ENCODE results near the gene LNX2. TPM values are rescaled to one million over a fixed set of nuclear protein-coding genes. Genes with fewer than 3 reads are reported as not detected.

The LNX2 gene
- total RNA-seq, result 5.7 and 5.8 TPM in 2 replicates

DNA sequence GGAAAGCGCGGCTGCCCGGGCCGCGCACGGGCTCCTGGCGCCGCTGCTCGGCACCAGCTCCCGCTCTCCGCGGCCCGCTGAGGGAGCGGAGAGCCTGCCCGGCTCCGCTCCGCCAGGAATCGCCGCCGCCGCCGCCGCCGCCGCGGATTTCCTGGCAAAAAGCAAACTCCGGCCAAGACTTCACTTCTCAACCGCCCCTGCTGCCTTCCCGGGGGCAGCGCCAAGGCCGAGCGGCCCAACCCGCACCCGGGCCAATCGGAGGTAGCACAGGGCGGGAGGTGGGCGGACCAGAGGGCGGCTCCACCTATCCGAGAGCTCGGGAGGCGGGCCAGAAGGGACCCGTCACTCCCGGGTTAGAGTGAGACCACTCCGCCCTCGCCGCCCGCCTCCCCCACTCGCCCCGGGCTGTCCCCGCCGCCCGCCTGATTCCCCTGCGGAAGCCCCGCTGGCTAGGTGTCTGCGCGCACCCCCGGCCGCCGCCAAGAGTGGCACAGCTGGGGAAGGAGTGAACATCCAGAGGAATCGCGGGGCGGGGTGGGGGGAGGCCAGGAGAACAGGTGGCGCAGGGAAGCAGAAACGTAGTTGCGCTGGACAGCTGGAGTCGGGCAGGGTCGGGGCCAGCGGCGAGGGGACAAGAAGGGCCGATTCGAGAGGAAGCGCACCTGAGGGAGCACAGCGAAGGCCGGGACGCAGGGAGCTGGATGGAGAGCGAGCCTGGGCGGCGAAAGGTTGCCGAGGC lies at the start of gene LNX2:
TSS of gene LNX2 (minus strand) at position 153 of the 739 bp plus-strand sequence. CDS start 38,826 bp downstream, outside the sequence.

DNA sequence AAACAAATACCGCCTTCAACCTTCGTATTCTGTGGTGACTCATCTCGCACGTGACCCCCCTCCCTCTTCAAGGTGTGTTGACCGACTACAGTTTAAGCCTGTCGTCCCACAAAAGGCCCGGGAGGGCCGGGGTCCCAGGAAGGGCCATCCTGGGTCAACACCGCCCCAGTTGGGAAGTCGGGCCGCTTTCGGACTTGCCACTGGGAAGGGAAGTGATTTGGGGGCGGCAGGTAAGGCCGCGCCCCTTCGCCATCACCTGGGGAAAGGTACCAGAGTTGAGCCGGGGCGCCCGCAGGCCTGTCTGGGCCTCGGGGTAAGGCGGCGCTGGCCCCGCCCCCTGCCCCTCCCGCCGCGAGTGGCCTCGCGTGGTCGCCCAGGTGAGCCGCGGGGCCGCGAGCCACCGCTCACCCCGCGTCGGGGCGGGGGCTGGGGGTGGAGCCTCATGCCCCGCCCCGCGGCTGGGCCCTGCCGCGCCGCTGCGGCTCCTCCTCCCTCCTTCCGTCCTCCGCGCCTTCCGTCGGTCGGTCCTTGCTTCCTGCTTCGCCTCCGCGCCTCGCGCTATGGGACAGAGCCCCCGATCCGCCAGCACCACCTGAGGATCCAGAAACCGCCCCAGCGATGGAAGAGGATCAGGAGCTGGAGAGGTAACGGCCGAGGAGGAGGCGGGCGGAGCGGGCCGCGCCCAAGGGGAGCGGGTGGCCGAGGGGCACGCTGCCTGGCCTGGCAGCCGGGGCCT lies 1.2 kb upstream of the LNX2 start, which contains the start of gene POLR1D:
TSS of gene POLR1D (plus strand) at position 527 of the 736 bp plus-strand sequence. CDS start at position 619, 92 bp downstream.

Other genes starting within 250 kb of the LNX2 start
- 150 and 159 TPM in 2 replicates for gene GTF3A, start 195.9 kb downstream of the LNX2 start, total RNA-seq
- gene MTIF3, start 170.0 kb downstream of the LNX2 start, total RNA-seq, result 40.0 and 83.2 TPM in 2 replicates
- gene POLR1D, start 1.4 kb upstream of the LNX2 start, total RNA-seq, result 99.9 and 123 TPM in 2 replicates
- gene GSX1, start 172.0 kb upstream of the LNX2 start, total RNA-seq, result not detected in 2 replicates

Data from mammary microvascular endothelial cell (primary cell).